Lung (tissue), 12 donors: ENCODE measurements around the gene ADCY1. TPM values are rescaled to one million over a fixed set of nuclear protein-coding genes. Genes with fewer than 3 reads are reported as not detected.

Source experiments
- ATAC-seq: fragments of 200-7000 bp; cut with Tn5 transposase; one replicate; pipeline ENCODE4 v1.9.1; 2020; ENCODE audit warnings: moderate number of reproducible peaks; ENCODE audit not compliant: insufficient read depth, low FRiP score
- DNase-seq, 3 donors: peaks; one replicate each; pipeline ENCODE4 v3.0.0-alpha.2; 2013 to 2017
- H3K27ac ChIP-seq, 2 donors: one replicate each; pipeline ENCODE4 v1.5.1; 2013; ENCODE audit warnings: mild to moderate bottlenecking in 2 of 2, moderate library complexity in 2 of 2, control low read depth in 1 of 2, inconsistent platforms in 1 of 2, low read depth in 1 of 2, low read length in 1 of 2
- H3K27me3 ChIP-seq, 3 donors: one replicate each; pipeline ENCODE4 v1.5.1; 2013; ENCODE audit warnings: low read length in 2 of 3; ENCODE audit not compliant: control insufficient read depth in 3 of 3, insufficient read depth in 3 of 3
- H3K36me3 ChIP-seq, 4 donors: one replicate each; pipeline ENCODE4 v1.5.1; 2013; ENCODE audit warnings: low read length in 4 of 4, mild to moderate bottlenecking in 1 of 4, moderate library complexity in 1 of 4; ENCODE audit not compliant: control insufficient read depth in 4 of 4, insufficient read depth in 4 of 4
- H3K4me1 ChIP-seq, 5 donors: one replicate each; pipeline ENCODE4 v1.5.1; 2013; ENCODE audit warnings: low read length in 5 of 5, mild to moderate bottlenecking in 2 of 5, moderate library complexity in 1 of 5; ENCODE audit not compliant: control insufficient read depth in 5 of 5, insufficient read depth in 5 of 5
- H3K4me3 ChIP-seq: one replicate; pipeline ENCODE4 v1.5.1; 2013; ENCODE audit warnings: mild to moderate bottlenecking, control low read depth, moderate library complexity
- H3K9ac ChIP-seq, 2 donors: one replicate each; pipeline ENCODE4 v1.5.1; 2013; ENCODE audit warnings: low read length in 2 of 2, control low read depth in 1 of 2; ENCODE audit not compliant: insufficient read depth in 1 of 2
- H3K9me3 ChIP-seq, 4 donors: one replicate each; pipeline ENCODE4 v1.5.1; 2013; ENCODE audit warnings: low read length in 3 of 4, mild to moderate bottlenecking in 1 of 4, moderate library complexity in 1 of 4; ENCODE audit not compliant: control insufficient read depth in 4 of 4, insufficient read depth in 3 of 4
- WGBS, 2 donors: extraction: QIAGEN DNeasy Blood & Tissue Kit; methylation state at CpG; one replicate each; pipeline ENCODE4 v1.1.7; 2013; 5-methylcytosine and 5-hydroxymethylcytosine counted together
- polyA plus RNA-seq, 2 donors: library from polyadenylated mRNA; stranded (reverse); fragments of 200-250 nt; gene quantifications; one replicate each; pipeline ENCODE4 v1.2.1, GENCODE V29; 2013
- total RNA-seq, 2 donors: library from RNA; depleted of rRNA in 1 of 2; stranded (reverse); fragments of >200 nt in 1 of 2; gene quantifications; one replicate each; pipeline ENCODE4 v1.2.1, GENCODE V29; 2014 to 2021
- TF ChIP-seq, protein P1 (sequence below): IDR thresholded peaks from 2 replicates; pipeline ENCODE4 v1.5.1; 2012; ENCODE audit warnings: mild to moderate bottlenecking; ENCODE audit errors: control extremely low read depth, extremely low read depth
- donor health status: control.
- donor health status: control.
- donor health status: Bipolar disorder and iron deficiency.
- donor health status: healthy.
- donor health status: DM: yes; HTN: yes; CAD: no.

The ADCY1 gene
- total and polyA plus RNA-seq, 4 donors, result 0.14 to 1.8 (median 0.28) TPM

DNA sequence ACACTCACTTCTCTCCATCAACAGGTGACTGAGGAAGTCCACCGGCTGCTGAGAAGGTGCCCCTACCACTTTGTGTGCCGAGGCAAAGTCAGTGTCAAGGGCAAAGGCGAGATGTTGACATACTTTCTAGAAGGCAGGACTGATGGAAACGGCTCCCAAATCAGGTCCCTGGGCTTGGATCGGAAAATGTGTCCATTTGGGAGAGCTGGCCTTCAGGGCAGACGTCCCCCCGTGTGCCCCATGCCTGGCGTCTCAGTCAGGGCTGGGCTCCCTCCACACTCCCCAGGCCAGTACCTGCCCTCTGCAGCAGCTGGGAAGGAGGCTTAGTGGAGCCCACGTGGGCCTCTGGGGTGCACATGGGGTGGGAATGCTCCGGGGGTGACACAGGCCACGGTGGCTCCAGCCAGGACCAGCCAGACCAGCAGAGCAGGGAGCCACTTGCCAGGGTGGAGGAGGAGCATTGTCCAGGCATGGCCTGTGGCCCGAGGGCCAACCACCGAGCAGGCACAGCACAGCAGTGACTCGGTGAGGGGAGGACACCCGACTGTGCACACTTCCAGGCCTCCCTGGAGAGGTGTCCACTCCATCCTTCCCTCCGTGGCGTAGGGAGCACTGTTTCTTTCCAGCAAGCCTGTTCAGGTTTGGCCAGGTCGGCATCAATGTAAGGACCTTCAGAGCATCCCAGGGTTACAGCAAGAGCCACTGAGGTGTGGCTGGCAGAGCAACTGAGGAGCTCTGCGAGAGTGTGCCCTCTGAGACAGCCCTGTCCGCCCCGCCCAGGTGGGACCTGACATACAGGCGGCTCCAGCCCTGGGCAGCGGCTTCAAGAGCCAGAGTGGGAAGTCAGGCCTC is 139.7 kb downstream of the ADCY1 start:
- ATAC-seq (no peak), DNase-seq (no peak)
- Histone ChIP-seq H3K9me3 (no peaks in the 10 kb centered on the region), H3K4me1 (peaks cover 0 to 8% (median 0%) of the 10 kb centered on the region in 5 donors), H3K9ac (no peak overlapping the region), H3K36me3 (no peaks in the 10 kb centered on the region), H3K4me3 (no peak overlapping the region), H3K27me3 (no peaks in the 10 kb centered on the region), H3K27ac (no peak overlapping the region)
- WGBS, 2 donors, result 90 to 92% methylated on average over 23 of the region's 23 CpGs
- TF ChIP-seq, protein P1, sequence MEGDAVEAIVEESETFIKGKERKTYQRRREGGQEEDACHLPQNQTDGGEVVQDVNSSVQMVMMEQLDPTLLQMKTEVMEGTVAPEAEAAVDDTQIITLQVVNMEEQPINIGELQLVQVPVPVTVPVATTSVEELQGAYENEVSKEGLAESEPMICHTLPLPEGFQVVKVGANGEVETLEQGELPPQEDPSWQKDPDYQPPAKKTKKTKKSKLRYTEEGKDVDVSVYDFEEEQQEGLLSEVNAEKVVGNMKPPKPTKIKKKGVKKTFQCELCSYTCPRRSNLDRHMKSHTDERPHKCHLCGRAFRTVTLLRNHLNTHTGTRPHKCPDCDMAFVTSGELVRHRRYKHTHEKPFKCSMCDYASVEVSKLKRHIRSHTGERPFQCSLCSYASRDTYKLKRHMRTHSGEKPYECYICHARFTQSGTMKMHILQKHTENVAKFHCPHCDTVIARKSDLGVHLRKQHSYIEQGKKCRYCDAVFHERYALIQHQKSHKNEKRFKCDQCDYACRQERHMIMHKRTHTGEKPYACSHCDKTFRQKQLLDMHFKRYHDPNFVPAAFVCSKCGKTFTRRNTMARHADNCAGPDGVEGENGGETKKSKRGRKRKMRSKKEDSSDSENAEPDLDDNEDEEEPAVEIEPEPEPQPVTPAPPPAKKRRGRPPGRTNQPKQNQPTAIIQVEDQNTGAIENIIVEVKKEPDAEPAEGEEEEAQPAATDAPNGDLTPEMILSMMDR, result no peak

DNA sequence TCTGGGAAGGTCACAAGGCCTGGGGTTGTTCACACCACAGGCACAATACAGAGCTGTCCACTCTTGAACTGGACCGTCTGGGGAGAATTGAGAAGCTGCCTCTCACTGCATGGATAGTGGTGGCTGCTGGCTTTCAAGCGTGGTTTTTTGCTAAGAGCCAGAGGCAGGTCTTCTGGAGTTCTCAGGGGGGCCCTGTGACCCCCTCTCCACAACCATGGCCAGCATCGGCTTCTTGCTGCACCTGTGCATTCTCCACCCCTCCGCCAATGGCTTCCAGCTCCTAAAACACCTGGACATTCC is 140.3 kb downstream of the ADCY1 start:
- no peak for DNase-seq
- Histone ChIP-seq H3K27me3 (no peaks in the 10 kb centered on the region), H3K9ac (no peak overlapping the region), H3K27ac (no peak overlapping the region), H3K4me3 (no peak overlapping the region), H3K4me1 (peaks cover 0 to 6% (median 0%) of the 10 kb centered on the region in 5 donors), H3K36me3 (no peaks in the 10 kb centered on the region), H3K9me3 (no peaks in the 10 kb centered on the region)
- 65 to 71% methylated on average over 4 of the region's 4 CpGs for WGBS, 2 donors
- ATAC-seq, result no peak
- TF ChIP-seq, protein P1, result no peak

DNA sequence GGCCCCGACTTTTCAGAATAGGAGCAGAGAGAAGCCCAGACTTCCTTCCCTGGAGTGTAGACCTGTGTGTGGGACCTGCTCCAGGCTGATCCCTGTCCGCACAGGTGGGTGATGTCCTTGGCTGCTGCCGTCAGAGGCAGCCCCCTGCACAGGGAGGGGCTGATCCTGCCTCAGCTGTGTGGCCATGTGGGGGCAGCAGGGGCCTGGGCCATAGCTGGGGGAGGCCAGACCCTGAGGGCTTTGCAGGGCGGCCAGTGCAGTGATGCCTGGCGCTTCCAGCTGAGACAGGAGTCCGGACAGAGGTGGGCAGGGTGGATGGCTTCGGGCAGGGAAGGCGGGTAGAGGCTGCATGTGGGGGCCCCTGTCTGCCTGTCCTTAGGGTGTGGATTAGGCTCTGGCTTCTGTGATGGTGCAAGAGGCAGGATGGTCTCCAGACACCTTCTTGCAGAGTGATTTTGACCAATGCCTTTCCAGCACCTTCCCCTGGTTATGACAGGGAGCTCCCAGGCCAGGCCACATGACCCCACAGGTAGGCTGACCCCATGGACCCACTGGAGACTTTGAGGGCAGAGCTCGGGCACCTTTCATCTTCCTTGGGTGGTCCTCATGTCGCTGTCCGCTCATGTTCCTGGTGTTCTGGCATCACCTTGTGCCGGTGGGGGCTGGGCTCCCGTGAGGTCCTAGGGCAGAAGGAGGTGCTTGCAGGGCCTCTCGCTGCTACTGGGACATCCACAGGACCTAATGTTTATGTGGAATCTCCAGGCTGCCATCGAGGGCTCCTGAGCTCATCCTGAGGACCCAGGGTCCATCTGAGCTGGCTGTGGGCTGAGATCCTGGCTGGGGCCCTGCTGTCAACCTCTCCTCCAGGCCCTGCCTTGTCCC is 141.5 kb downstream of the ADCY1 start:
- no peaks in the 10 kb centered on the region for H3K27me3 ChIP-seq
- TF ChIP-seq, protein P1, result no peak
- H3K9ac ChIP-seq, result no peak overlapping the region
- no peaks in the 10 kb centered on the region for H3K9me3 ChIP-seq
- H3K4me1 ChIP-seq, result peaks cover 0 to 6% (median 0%) of the 10 kb centered on the region in 5 donors
- 91 to 94% methylated on average over 15 of the region's 15 CpGs for WGBS, 2 donors
- DNase-seq (no peak), ATAC-seq (no peak)
- H3K4me3 ChIP-seq, result no peak overlapping the region
- no peak overlapping the region for H3K27ac ChIP-seq
- no peaks in the 10 kb centered on the region for H3K36me3 ChIP-seq
